HG03432 (cell line): Measurements from ENCODE around the gene HELZ2.

ENCODE experiments used
- ATAC-seq: cut with Tn5 transposase; IDR thresholded peaks from one replicate; pipeline ENCODE4 v1.9.1; 2021; ENCODE audit warnings: mild to moderate bottlenecking, moderate library complexity; ENCODE audit not compliant: unreplicated experiment

Gene HELZ2

GRCh38 chr20:63598479-63599395 lies 24.7 kb upstream of the HELZ2 start:
- no peak for ATAC-seq

DNA sequence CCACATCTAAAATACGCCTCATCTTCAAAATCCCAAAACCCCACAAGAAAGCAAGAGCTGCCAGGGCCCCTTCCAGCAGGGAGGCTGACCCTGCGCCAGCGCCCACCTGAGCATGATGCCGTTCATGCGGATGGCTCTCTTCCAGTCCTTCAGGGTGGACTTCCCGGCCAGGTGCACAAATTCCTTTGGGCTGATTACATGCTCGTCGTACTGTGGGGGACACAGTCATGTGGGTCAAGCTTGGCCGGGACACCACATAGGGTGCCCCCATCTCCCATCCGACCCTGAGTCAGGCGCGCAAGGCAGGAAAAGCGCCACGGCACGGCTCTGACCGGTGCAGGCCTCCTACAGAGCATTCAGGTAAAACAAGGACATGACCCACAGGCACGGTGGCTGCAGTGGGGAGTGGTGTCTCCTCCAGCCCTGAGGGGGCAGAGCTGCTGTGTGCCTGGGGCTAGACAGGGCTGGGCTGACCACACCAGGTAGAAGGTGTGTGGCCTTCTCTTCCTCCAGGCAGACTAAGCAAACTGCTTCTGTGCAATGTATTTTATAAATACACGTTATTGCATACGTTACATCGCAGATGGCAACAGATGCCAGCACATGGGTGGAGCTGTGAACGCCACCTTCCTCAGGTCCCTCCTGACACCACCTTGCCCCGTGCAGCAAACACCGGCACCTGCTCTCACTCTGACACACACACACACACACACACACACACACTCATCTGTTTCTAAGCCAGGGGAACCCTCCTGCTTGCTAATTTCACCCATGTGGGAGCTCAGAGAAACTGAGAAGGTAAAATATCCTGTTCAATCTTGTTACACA lies 23.8 kb upstream of the HELZ2 start:
- no peak for ATAC-seq

DNA sequence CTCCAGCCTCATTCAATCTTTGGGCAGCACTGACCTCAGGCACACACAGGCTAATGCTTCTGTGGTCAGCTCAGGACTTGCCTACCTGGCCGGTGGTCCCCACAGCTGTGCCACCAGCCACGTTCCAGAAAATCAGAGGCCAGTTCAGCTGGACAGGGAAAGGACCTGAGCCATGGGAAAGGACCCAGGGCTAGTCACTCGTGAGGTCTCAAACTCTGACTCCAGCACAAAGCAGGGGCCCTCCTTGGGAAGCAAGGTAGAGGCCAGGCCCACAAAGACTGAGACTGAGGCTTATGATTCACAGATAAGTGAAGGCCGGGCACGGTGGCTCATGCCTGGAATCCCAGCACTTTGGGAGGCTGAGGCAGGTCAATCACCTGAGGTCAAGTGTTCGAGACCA lies 22.4 kb upstream of the HELZ2 start:
- no peak for ATAC-seq

- no peak for ATAC-seq
Observed at GRCh38 chr20:63595416-63596127, 21.5 kb upstream of the HELZ2 start.

DNA sequence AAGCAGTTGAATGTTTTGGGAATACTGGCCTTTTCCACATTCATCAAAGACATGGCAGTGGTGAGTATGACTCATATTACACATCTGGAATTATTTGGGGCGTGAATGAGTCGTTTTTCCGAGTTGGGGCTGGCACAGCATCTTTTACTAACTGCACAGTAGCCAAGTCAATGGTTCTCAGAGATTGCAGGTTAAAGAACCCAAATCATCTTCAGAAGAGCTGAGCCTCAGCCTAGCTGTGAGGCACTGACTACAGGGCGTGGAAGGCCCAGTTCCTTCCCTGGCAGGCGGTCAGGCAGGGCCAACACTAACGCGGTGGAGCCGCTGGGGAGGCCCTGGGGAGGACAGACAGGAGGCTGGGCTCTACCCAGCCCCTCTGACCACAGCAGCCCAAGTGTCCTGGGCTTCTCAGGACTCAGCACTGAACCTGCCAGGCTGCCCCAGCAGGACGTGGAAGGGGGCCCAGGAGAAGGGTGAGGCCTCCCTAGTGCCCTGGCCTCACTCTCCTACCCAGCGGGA lies 20.1 kb upstream of the HELZ2 start:
- ATAC-seq: no peak

GRCh38 chr20:63592661-63593060 lies 18.6 kb upstream of the HELZ2 start:
- no peak for ATAC-seq

GRCh38 chr20:63591786-63592355 lies 17.8 kb upstream of the HELZ2 start:
- no peak for ATAC-seq

DNA sequence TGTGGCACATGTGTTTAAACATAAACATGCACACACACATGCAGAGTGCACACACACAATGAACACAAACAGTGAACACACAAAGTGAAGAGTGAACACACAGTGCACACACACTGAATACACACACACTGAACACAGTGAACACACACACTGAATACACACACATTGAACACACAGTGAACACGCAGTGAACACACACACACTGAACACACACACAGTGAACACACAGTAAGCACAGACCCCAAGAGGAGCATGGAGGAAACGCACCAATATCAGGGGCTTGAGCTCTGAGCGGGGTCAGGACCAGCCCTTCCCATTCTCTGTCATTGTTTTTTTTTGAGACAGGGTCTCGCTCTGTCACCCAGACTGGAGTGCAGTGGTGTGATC lies 17.1 kb upstream of the HELZ2 start:
- ATAC-seq: no peak

DNA sequence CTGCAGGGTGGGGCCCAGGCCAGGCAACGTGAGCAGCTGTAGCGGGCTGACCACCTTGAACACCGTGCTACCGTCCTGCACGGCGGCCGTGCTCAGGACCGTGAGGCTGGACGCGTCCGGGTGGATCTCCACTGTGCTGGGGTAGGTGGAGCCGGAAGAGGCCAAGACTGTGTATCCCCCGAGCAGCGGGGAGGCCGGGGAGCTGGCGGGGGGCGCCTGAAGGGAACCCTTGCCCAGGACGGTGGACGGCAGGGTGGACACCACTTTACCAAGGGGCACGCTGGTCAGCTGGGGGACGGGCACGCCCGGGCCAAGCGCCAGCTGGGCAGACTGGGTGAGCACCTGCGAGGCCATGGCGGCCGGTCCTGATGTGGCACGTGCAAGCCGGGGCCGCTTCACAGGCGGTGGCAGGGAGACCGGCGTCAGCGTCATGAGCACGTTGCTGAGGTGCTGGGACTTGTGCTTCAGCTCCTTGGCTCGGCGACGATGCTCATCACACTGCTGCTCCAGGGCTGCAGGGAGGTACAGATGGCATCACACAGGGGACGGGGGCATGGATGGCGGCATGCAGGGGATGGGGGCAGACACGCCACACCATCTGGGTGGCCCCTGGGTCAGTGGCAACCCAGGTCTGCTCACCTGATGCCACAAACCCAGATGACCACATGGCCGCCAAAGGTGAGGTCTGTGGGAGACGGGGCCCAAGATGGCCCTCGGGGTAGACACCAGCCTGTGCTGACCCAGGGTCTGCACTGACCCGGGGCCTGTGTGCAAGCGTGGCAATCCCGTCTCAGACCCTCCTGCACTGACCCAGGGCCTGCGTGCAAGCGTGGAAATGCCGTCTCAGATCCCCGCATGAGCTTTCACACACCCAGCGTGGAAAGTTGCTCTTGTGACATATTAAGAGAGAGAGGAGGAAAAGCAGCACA lies 16.4 kb upstream of the HELZ2 start:
- no peak for ATAC-seq

GRCh38 chr20:63589261-63590217 lies 15.5 kb upstream of the HELZ2 start:
- ATAC-seq: no peak

DNA sequence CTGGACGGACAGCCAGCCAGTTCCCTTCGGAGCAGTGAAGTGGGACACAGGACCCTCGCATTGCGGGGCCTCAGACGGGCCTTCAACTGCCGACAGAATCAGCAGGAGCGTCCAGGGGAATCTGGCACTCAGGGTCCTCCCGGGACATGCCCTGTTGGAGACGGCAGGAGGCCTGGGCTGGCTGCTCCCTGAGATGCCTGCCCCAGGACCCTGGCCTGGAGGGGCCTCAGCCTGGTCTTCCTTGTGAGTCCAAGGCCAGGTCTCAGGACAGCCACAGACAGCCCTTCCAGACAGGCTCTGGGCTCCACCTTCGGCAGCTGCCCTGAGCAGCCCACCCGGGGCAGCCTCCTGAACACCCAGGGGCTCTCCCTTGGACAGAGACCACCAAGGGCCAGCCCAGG lies 14.6 kb upstream of the HELZ2 start:
- no peak for ATAC-seq

GRCh38 chr20:63587776-63588591 lies 13.9 kb upstream of the HELZ2 start:
- no peak for ATAC-seq

- ATAC-seq: no peak
Observed at GRCh38 chr20:63587256-63587655, 13.2 kb upstream of the HELZ2 start.

- ATAC-seq: no peak
Observed at GRCh38 chr20:63586797-63587196, 12.8 kb upstream of the HELZ2 start.

DNA sequence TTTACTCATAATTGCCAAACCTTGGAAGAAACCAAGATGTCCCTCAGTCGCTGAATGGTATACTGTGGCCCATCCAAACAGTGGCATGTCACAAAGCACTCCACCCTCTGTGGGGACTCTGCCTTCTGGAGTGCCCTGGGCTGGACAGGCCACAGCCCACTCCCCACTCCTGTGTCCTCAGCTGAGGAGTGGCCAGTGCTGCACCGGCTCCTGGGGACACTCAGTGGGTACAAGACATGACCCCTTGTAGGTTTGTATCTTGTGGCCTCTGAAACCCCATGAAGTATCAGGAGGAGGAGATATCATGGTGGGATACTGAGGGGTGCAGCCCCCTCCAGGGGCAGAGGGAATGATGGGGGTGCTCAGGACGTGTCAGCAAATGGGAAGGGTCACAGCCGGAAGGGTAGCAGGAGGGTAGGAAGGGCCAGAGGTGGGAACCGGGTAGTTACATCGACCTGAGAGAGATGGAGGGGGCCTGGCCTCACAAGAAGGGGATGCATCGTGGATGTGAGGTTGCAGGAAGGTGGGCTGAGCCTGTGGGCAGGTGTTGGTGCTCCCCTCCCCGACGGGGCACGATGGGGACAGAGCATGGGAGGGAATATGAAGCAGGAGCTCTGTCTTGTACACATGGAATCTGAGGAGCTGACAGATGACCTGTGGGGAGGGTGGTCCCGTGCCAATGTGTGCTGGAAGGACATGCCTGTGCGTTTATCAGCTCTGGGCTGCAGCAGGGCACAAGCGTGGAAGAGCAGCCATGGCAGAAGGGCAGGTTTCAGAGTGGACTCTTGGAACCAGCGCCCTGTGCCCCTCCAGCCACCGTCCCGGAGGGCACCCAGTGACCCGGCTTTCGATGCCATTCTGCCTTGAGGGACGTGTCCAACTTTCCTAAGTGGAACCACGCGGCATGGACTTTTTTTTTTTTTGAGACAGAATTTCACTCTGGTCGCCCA lies 11.9 kb upstream of the HELZ2 start:
- no peak for ATAC-seq

DNA sequence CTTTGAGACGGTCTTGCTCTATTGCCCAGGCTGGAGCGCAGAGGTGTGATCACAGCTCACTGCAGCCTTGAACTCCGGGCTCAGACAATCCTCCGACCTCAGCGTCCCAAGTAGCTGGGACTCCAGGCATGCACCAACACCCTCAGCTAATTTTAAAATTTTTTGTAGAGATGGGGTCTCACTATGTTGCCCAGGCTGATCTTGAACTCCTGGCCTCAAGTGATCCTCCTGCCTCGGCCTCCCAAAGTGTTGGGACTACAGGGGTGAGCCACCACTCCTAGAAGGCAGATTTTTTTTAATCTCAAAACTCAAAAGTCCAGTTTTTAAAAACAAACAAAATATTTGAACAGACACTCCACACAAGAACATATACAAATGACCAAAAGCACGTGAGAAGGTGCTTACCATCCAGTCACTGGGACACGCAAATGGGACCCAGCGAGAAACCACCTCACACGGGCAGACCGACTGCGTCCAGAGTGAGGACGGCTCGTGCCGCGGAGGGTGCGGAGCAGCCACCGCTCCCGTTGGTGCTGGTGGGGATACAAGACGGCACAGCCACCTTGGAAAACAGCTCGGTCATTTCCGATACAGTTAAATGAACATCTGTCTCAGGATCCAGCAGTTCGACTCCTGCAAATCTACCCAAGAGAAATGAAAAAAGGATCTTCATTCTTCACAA lies 8.5 kb upstream of the HELZ2 start:
- no peak for ATAC-seq
